WTC11 (cell line): ENCODE results near the gene MST1R.

Source experiments
- GABPB1 ChIP-seq: sonication (generic); formaldehyde crosslinking; IDR thresholded peaks from 2 replicates; pipeline ENCODE4 v1.8.1; 2023; ENCODE audit warnings: mild to moderate bottlenecking, missing genetic modification reagents
- TF ChIP-seq, protein P1 (sequence below): fragments of 200-600 bp; IDR thresholded peaks from 2 replicates; pipeline ENCODE4 v1.8.0; 2022; ENCODE audit warnings: antibody characterized with exemption

GRCh38 chr3:49839193-49839809, 64.4 kb downstream of the MST1R start:
- TF ChIP-seq, protein P1, sequence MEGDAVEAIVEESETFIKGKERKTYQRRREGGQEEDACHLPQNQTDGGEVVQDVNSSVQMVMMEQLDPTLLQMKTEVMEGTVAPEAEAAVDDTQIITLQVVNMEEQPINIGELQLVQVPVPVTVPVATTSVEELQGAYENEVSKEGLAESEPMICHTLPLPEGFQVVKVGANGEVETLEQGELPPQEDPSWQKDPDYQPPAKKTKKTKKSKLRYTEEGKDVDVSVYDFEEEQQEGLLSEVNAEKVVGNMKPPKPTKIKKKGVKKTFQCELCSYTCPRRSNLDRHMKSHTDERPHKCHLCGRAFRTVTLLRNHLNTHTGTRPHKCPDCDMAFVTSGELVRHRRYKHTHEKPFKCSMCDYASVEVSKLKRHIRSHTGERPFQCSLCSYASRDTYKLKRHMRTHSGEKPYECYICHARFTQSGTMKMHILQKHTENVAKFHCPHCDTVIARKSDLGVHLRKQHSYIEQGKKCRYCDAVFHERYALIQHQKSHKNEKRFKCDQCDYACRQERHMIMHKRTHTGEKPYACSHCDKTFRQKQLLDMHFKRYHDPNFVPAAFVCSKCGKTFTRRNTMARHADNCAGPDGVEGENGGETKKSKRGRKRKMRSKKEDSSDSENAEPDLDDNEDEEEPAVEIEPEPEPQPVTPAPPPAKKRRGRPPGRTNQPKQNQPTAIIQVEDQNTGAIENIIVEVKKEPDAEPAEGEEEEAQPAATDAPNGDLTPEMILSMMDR: peak; percentile 65
- TF ChIP-seq GABPB1 (CRISPR knock-in tag): no peak
